Activated CD4-positive, CD25-positive, alpha-beta regulatory T cell treated with anti-CD3 and anti-CD28 coated beads, Interleukin-2, amount 50 U/mL, for 24 hours (primary cell): ENCODE measurements around the gene NLN.

ENCODE experiments used
- ATAC-seq, 2 donors: fragments of 150-1000 bp; cut with Tn5 transposase; one replicate each; pipeline ENCODE4 v1.10.0; 2021; ENCODE audit warnings: mild to moderate bottlenecking in 1 of 2, moderate library complexity in 1 of 2

Gene NLN

DNA sequence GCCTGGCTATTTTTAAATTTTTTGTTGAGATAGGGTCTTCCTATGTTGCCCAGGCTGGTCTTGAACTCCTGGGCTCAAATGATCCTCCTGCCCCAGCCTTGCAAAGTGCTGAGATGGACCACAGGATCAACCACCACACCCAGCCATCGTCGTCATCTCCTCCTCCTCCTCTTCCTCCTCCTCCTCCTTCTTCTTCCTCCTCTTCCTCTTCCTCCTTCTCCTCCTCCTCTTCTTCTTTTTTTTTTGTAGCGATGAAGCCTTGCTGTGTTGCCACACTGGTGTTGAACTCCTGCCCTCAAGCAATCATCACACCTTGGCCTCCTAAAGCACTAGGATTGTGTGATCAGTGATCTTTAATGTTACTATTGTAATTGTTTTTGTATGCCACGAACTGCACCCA is 155.0 kb downstream of the NLN start:
- no peak for ATAC-seq
